Hepatocyte (in vitro differentiated cells): ENCODE data around the gene CCDC185.

Experiments used
- CTCF ChIP-seq: fragments of 200-600 bp; sonication (generic); IDR thresholded peaks from 2 replicates; pipeline ENCODE4 v1.5.1; 2016; ENCODE audit warnings: antibody characterized with exemption, mild to moderate bottlenecking; ENCODE audit not compliant: poor library complexity
- EZH2 ChIP-seq: fragments of 200-600 bp; sonication (generic); IDR thresholded peaks from 2 replicates; pipeline ENCODE4 v1.6.1; 2016; ENCODE audit warnings: antibody characterized with exemption, mild to moderate bottlenecking, borderline replicate concordance
- EZH2phosphoT487 ChIP-seq: fragments of 200-600 bp; sonication (generic); IDR thresholded peaks from one replicate; pipeline ENCODE4 v1.6.1; 2018; ENCODE audit warnings: antibody characterized with exemption, mild to moderate bottlenecking, low read depth, moderate library complexity; ENCODE audit not compliant: unreplicated experiment, severe bottlenecking

DNA sequence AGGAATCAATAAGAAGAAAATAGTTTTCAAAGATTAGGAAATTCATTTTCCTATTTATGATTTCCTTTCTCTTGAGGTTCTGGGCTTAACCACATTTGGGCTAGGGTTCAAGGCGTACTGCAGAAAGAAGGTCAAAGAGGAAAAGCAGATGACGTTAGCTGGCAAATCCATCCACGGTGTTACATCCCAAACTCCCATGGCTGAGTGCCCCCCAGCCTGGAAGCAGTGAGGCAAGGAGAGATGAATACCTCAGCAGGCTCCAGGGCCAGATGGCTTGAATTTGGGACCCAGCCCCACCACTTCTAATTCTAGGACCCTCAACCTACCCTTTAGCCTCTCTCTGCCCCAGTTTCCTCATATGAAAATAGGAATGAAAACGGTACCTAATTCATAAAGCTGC, 46.9 kb upstream of the CCDC185 start:
- TF ChIP-seq CTCF (no peak), EZH2 (no peak), EZH2phosphoT487 (no peak)
